HG03439 (cell line): ENCODE data around the gene SSRP1.

Source experiments
- ATAC-seq: cut with Tn5 transposase; IDR thresholded peaks from one replicate; pipeline ENCODE4 v1.9.1; 2021; ENCODE audit warnings: mild to moderate bottlenecking, moderate library complexity; ENCODE audit not compliant: unreplicated experiment

SSRP1 gene

GRCh38 chr11:57318178-57318577 lies 17.5 kb downstream of the SSRP1 start:
- no peak for ATAC-seq

GRCh38 chr11:57316017-57316416 lies 19.7 kb downstream of the SSRP1 start:
- ATAC-seq, result no peak

DNA sequence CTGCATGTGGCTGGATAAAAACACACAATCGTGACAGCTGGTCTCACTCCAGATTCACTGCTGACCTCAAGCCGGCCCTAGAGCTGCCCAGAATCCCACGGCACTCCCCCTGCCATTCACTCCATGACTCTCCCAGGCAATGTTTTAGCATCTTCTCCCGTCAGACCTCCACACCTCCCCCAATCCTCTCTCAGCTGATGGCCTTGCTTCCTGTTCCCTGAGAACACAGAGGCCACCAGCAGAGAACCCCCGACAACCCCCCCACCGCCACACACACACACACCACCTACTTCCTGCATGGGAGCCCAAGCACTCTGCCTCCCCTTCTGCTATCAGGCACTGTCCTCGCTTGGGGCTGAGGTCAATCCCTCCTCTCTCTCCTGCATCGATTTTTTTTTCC lies 20.2 kb downstream of the SSRP1 start:
- ATAC-seq, result no peak

DNA sequence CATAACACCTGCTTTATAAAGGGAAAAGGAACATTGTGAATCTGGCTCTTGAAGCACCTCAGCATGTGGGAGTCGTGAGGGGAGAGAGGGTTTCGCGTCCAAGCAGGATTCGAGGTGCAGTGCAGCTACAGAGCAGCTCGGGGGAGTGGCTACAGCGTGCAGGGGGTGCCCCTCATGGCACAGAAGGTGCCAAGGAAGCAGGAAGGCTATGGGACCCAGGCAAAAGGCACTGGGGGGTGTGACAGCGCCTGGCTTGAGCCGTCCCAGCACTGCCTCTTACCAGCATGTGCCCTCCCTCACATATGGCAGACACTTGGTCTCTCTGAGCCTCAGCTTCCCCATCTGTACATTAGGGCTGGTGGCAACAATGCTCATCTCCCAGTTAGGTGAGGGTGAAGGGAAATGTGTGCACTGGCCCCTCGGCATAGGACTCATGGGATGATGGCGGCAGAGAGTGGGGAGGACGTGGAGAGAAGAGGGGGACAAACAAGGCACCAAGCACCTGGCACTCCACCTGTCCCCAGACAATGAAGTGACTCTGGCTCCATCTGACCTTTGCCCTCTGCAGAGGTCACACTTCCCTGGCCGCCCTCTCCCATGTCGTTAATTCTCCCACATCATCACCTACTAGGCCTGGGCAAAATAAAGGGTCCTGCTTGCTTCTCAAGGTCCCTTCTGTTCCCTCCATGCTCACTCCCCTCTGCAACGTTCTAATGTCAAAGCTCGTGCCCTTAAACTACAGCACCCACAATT lies 21.3 kb downstream of the SSRP1 start:
- ATAC-seq, result no peak

GRCh38 chr11:57313788-57314135 lies 21.9 kb downstream of the SSRP1 start:
- no peak for ATAC-seq

DNA sequence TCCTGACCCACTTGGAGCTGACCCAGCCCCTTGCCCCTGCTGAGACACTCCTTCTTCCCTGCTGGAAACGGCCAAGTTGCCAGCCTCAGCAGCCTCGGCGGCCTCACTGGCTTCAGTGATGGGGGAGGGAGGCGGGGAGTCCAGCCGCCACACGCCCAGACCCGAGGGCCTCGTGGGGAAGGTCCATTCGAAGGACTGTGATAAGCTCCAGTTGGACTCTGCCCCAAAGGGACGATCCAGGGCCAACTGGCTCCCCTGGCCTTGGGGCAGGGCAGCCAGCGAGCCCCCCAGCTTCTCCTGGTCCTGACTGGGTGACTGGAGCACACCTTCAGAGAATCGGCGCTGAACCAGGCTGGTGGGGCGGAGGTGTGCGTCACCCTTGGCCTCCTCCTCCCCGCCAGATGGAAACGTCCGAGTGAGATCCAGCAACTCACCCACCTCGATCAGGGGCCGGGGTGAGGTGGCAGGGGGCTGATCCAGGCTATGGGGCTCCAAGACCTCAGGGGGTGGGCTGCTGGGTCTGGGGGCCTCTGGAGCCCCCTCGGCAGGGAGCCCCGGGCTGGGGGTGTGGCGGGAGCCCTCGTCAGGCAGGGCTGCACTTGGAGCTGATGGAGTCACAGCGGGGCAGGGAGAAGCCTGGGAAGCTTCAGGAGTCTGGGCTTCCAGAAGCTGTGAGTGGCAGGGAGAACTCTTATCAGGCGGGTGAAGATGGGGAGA lies 22.5 kb downstream of the SSRP1 start:
- ATAC-seq, result no peak

DNA sequence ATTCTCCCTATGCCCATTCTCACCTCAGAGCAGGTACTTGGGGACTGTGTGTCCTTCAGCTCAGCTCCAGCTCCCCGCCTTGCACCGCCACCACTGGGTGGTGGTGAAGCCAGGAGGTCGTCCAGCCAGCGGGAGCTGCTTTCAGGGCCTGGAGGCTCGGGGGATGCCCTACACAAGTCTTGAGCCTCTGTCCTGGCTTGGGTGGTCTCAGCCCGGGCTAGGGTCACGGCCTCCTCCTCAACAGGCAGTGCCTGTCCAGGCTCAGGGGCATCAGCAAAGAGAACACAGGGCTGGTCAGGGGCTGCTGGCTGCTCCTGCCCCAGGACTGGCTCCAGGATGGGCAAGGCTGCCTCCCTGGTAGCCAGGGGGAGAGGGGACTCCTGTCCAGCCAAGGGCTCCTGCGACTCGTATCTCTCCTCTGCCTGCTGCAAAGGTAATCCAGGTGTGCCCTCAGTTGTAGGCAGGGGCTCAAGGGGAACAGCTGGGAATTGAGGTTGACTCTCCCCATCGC lies 23.1 kb downstream of the SSRP1 start:
- no peak for ATAC-seq

DNA sequence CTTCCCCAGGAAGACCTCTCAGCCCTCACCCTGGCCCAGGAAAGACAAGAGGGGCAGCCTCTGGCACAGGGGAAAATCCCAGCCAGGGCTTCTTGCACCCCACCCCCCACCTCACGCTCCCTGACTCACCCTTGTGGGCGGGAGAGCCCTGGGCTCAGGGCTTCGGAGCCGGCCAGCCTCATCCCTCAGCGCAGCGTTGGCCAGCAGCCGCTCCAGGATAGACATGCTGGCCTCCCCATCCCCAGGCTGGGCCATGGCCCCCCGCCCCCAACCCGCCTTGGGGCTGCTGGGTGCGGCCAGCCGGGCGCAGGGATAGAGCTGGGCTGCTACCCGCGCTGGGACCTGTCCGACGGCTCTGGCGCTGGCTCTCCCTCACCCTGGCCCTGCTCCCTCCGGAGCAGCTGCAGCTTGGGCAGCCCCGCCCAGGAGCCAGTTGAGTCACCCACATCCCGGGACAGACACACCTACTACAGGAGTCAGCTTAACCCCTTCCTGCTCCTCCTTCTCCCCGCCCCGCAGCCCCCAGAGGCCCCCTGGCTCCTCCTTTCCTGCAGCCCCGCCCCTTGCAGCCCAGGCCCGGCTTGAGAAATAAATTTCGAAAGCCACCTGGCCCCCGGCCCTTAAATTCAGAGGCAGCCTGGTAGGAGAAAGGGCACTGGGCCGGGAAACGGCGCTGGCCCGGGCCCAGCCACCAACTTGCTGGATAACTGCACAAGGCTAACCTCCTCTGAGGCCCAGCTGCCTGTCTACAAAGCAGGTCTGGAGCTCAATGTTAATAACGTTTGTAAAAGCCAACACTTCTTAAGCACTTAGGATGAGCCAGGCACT lies 24.4 kb downstream of the SSRP1 start:
- peak; percentile 91 for ATAC-seq

DNA sequence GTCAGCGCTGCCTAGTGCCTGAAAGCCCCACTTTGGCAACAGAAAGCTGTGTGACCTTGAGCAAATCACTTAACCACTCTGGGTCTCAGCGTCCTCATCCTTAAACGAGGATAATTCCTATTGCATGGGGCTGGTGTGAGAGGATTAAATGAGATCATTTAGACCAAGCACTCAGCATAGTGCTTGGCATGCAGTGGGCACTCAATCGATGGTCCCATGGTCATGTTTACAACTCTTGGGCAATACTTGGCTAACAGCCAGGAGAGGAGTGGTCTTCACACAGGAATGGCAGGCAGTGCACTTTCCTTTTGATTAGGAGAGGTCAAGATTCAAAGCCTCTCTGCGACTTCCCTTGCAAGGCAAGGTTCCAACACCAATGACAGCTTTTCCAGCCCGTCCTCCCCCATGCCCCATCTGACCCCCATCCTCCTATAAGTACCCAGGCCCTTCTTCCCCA lies 25.0 kb downstream of the SSRP1 start:
- no peak for ATAC-seq

- no peak for ATAC-seq
These were observed 25.6 kb downstream of the SSRP1 start for GRCh38 chr11:57310091-57310490.

DNA sequence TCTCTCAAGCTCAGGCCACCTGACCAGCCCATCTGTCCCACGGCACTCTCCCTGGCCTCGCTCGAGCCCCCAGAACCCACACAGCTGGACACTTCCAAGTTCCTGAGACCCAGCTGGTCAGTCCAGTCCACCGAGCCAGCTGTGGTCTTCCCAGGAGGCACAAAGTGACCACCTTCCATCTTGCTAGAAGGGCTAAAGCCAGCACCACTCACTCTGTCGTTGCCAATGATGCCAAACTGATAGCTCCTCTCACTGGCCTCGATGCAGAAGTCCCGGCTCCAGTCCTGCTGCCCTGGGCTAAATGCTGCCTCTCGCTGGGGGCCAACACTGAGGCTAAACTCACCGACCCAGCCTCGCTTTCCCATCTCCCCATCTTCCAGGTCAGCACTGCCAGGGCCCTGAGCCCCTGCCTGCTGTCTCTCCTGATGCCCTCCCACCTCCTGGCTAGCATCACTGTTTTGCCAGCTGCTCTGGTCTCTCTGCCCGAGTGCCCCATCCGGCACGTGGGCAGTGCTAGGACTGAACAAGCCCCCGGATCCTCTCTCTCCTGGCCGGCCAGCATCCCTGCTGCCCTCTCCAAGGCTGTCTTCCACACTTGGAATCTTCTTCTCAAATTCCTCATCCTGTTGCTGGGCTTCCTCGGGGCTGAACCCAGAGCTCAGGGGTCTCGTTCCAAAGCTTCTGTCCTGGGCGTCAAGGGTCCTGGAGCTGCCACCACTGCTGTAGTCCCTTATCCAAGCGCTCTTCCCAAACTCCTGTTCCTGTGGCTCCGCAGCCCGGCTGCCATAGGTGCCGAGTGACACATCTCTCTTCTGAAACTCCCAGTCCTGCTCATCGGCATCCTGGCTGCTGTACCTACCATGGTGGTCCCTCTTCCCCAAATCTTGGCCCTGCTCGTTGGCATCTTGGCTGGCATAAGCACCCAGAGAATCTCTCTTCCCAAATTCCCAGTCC lies 26.3 kb downstream of the SSRP1 start:
- no peak for ATAC-seq

DNA sequence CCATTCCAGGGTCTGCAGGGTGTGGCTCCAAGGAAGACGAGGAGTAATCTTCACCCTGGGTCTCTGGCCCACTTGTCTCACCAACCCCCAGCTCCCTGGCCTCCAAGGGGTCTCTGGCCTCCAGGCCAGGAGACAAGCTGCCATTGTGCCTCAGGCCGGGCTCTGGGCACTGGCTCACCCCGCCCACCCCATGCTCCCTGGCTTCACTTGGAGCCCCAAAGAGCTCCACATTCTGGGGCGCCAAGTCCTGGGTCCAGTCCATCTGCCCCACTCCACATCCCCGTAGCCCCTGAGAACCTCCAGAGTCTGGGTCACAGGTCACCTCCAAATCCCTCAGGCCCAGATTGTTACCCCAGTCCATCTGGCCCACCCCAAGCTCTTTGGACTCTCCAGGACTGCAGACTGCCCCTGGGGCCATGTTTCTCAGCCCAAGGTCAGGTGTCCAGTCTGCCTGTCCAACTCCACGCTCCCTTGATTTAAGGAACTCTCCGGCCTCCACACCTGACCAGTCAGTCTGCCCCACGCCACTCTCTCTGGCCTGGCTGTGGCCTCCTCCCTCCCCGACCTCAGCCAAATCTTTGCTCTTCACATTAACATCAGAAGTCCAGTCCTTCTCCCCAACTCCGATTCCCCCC lies 27.1 kb downstream of the SSRP1 start:
- no peak for ATAC-seq

DNA sequence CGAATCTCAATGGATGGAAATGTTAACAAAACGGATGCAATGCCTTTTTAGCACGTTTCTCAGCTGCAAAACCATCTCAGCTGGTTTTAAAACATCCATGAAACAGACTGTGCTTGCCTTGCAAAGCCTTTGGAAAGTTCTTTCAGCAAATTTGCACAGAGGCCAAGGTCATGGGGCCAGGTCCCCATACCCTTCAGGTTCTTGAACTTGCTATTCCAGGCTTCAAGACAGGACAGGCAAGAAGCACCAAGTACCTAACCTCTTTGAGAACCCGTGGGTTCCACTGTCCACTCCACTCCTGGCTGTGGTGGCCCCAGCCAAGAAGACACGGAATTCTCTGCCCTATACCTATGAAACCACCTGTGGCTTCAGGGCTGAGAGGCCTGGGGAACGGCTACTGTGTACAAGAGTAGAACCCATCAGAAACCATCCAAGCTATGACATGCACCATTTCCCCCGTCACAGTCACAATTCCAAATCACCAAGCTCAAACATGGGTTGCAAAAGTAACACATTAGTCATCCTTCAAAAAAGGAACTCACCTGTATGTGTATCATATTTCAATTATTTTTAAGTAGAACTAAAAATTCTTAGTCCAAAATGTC lies 27.9 kb downstream of the SSRP1 start:
- ATAC-seq, result no peak

GRCh38 chr11:57306940-57307565 lies 28.6 kb downstream of the SSRP1 start:
- ATAC-seq, result no peak

- no peak for ATAC-seq
These were observed 29.4 kb downstream of the SSRP1 start for GRCh38 chr11:57306161-57306876.

- no peak for ATAC-seq
These were observed 30.2 kb downstream of the SSRP1 start for GRCh38 chr11:57305523-57305922.

GRCh38 chr11:57303990-57304579 lies 31.6 kb downstream of the SSRP1 start:
- no peak for ATAC-seq
